Gastroesophageal sphincter (tissue), 4 donors: ENCODE data around the gene BRD4. TPM values are rescaled to one million over a fixed set of nuclear protein-coding genes. Genes with fewer than 3 reads are reported as not detected.

Experiments used
- ATAC-seq: fragments of 150-250 bp; one replicate; pipeline ENCODE4 v1.9.1; 2016; ENCODE audit warnings: mild to moderate bottlenecking, moderate library complexity
- H3K27ac ChIP-seq, 4 donors: fragments of 200-600 bp; sonication (generic) in 3 of 4; 1 replicate in 3 of 4; 2 replicates in 1 of 4; pipeline ENCODE4 v1.5.1; 2016 to 2019
- H3K27me3 ChIP-seq: fragments of 200-600 bp; sonication (generic); one replicate; pipeline ENCODE4 v1.5.1; 2019
- H3K36me3 ChIP-seq, 2 donors: fragments of 200-600 bp; sonication (generic); one replicate each; pipeline ENCODE4 v1.5.1; 2019; ENCODE audit warnings: control low read depth in 1 of 2
- H3K4me1 ChIP-seq, 3 donors: fragments of 200-600 bp; sonication (generic); 1 replicate in 2 of 3; 2 replicates in 1 of 3; pipeline ENCODE4 v1.5.1; 2016 to 2019; ENCODE audit warnings: control low read depth in 2 of 3
- H3K4me3 ChIP-seq, 2 donors: fragments of 200-600 bp; sonication (generic); one replicate each; pipeline ENCODE4 v1.5.1; 2019; ENCODE audit warnings: mild to moderate bottlenecking in 1 of 2, moderate library complexity in 1 of 2
- H3K9me3 ChIP-seq, 3 donors: fragments of 200-600 bp; sonication (generic); one replicate each; pipeline ENCODE4 v1.5.1; 2017 to 2019; ENCODE audit warnings: control low read depth in 2 of 3
- EP300 ChIP-seq: sonication (generic); formaldehyde crosslinking; IDR thresholded peaks from one replicate; pipeline ENCODE4 v1.6.1; 2017; ENCODE audit warnings: antibody characterized with exemption, mild to moderate bottlenecking
- POLR2A ChIP-seq, 2 donors: fragments of 450-650 bp; IDR thresholded peaks; one replicate each; pipeline ENCODE4 v1.6.1; 2017; ENCODE audit warnings: antibody characterized with exemption in 2 of 2, mild to moderate bottlenecking in 2 of 2, moderate library complexity in 1 of 2
- POLR2AphosphoS5 ChIP-seq: sonication (generic); formaldehyde crosslinking; IDR thresholded peaks from one replicate; pipeline ENCODE4 v1.6.1; 2017; ENCODE audit warnings: antibody characterized with exemption
- WGBS, 2 donors: methylation state at CpG; one replicate each; pipeline ENCODE4 v1.1.5; 2018; ENCODE audit warnings: low coverage in 1 of 2; 5-methylcytosine and 5-hydroxymethylcytosine counted together
- total RNA-seq, 4 donors: library from RNA; depleted of rRNA; stranded (reverse); fragments of >200 nt; gene quantifications; one replicate each; pipeline ENCODE4 v1.1.0, GENCODE V29; 2016
- TF ChIP-seq, protein P1 (sequence below), 4 experiments: fragments of 200-600 bp in 2 of 4; fragments of 450-650 bp in 2 of 4; sonication (generic) in 1 of 4; IDR thresholded peaks; one replicate each; pipeline ENCODE4 v1.5.1; 2017 to 2019; ENCODE audit warnings: antibody characterized with exemption in 4 of 4, mild to moderate bottlenecking in 2 of 4, moderate library complexity in 2 of 4

Gene BRD4
- total RNA-seq, 4 donors from 2014 or later: 29.6 to 49.3 (median 34.4) TPM

GRCh38 chr19:15318241-15318691 lies 14.1 kb downstream of the BRD4 start:
- H3K4me1 ChIP-seq: peaks cover 27 to 100% (median 73%) of the 10 kb centered on the region in 3 donors

DNA sequence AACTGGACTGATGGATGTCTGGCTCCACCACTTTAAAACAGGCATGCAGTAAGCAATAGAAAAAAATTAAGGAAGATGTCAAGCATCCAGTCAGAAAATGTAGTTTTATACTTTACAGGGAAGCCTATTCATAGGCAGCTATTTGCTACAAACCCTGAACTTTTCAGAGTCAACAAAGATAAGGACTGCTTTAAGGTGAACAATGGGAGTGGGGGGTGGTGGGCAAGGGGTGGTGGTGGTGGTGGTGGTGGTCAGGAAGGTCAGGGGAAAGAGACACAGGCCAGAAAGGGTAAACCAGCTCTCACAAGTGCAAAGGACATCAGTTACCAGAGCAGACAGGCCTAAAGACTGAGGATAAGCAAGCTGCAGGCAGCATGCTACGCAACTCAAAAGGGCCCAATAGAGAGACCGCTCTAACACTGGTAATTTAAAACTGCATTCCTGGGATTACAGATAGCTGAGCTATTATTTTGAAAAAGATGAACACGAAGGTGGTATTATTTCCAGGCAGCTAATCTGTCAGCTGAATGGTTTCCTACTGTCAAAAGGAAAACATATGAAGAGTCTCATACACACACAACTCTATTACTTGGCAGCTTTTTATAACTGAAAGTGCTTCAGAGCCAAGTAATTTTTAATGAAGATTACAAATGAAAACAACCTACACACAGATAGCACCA lies 14.8 kb downstream of the BRD4 start:
- Histone ChIP-seq H3K36me3 (no peaks in the 10 kb centered on the region), H3K27me3 (no peaks in the 10 kb centered on the region), H3K27ac (peak overlapping the region in 3 of 4 donors; percentile 59 to 66 (median 62)), H3K9me3 (no peaks in the 10 kb centered on the region), H3K4me1 (peaks cover 27 to 100% (median 73%) of the 10 kb centered on the region in 3 donors), H3K4me3 (no peak overlapping the region)
- TF ChIP-seq POLR2A (IDR thresholded peaks at IDR 0.05) (no peak), POLR2AphosphoS5 (no peak), EP300 (no peak)
- ATAC-seq: no peak
- WGBS, 2 donors: 27 to 29% methylated on average over 3 of the region's 3 CpGs

More at GRCh38 chr19:15318241-15318691, 14.1 kb downstream of the BRD4 start:
- H3K27ac ChIP-seq: peak overlapping the region in 3 of 4 donors; percentile 59 to 66 (median 62)
- H3K27me3 ChIP-seq: no peaks in the 10 kb centered on the region
- no peaks in the 10 kb centered on the region for H3K9me3 ChIP-seq
- H3K36me3 ChIP-seq: no peaks in the 10 kb centered on the region
- TF ChIP-seq POLR2AphosphoS5 (peak; percentile 40), EP300 (no peak)
- TF ChIP-seq, protein P1, sequence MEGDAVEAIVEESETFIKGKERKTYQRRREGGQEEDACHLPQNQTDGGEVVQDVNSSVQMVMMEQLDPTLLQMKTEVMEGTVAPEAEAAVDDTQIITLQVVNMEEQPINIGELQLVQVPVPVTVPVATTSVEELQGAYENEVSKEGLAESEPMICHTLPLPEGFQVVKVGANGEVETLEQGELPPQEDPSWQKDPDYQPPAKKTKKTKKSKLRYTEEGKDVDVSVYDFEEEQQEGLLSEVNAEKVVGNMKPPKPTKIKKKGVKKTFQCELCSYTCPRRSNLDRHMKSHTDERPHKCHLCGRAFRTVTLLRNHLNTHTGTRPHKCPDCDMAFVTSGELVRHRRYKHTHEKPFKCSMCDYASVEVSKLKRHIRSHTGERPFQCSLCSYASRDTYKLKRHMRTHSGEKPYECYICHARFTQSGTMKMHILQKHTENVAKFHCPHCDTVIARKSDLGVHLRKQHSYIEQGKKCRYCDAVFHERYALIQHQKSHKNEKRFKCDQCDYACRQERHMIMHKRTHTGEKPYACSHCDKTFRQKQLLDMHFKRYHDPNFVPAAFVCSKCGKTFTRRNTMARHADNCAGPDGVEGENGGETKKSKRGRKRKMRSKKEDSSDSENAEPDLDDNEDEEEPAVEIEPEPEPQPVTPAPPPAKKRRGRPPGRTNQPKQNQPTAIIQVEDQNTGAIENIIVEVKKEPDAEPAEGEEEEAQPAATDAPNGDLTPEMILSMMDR (IDR thresholded peaks at IDR 0.05): no peak
- H3K4me3 ChIP-seq: no peak overlapping the region
- 18 to 26% methylated on average over 3 to 5 of the region's 6 CpGs for WGBS, 2 donors
- no peak for ATAC-seq

- Histone ChIP-seq H3K4me1 (peaks cover 25 to 100% (median 67%) of the 10 kb centered on the region in 3 donors), H3K27ac (peak overlapping the region in 3 of 4 donors; percentile 59 to 66 (median 62)), H3K9me3 (no peaks in the 10 kb centered on the region), H3K36me3 (no peaks in the 10 kb centered on the region), H3K4me3 (no peak overlapping the region), H3K27me3 (no peaks in the 10 kb centered on the region)
- TF ChIP-seq EP300 (no peak), POLR2AphosphoS5 (no peak), POLR2A (IDR thresholded peaks at IDR 0.05) (no peak)
- TF ChIP-seq, protein P1 (IDR thresholded peaks at IDR 0.05): no peak
- ATAC-seq: no peak
- 62 to 71% methylated on average over 1 to 2 of the region's 2 CpGs for WGBS, 2 donors
Observed at GRCh38 chr19:15316498-15316897, 15.8 kb downstream of the BRD4 start.

DNA sequence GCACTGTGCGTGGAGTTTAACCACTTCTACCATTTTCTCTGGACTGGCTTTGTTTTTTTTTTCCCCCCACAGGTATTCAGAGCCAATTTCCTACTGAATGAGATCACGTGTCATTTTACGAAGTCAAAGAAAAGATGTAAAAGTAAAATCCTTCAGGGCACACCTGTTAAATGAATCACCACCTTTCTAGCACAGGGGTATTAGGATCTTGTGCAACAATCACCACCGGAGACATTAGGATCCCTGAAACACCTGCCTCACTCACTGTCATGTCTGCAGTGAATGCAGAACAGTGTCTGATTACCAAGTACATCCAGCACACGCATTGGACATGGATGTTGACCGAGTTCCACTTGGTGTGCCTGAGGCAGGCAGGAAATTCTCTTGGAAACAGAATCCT lies 17.2 kb downstream of the BRD4 start:
- H3K4me1 ChIP-seq: peaks cover 16 to 100% (median 55%) of the 10 kb centered on the region in 3 donors

GRCh38 chr19:15313649-15314279 lies 18.6 kb downstream of the BRD4 start:
- peaks cover 10 to 100% (median 48%) of the 10 kb centered on the region in 3 donors for H3K4me1 ChIP-seq
- H3K9me3 ChIP-seq: no peaks in the 10 kb centered on the region
- H3K27ac ChIP-seq: peak overlapping the region in 1 of 4 donors; percentile 27
- no peaks in the 10 kb centered on the region for H3K36me3 ChIP-seq
- H3K27me3 ChIP-seq: no peaks in the 10 kb centered on the region
- ATAC-seq: no peak
- 61 to 65% methylated on average over 6 to 7 of the region's 7 CpGs for WGBS, 2 donors
- TF ChIP-seq, protein P1 (IDR thresholded peaks at IDR 0.05): no peak
- TF ChIP-seq EP300 (no peak), POLR2AphosphoS5 (no peak), POLR2A (IDR thresholded peaks at IDR 0.05) (no peak)
- no peak overlapping the region for H3K4me3 ChIP-seq

More for the DNA sequence above, 17.2 kb downstream of the BRD4 start:
- no peaks in the 10 kb centered on the region for H3K36me3 ChIP-seq
- no peaks in the 10 kb centered on the region for H3K9me3 ChIP-seq
- 83 to 87% methylated on average over 6 of the region's 6 CpGs for WGBS, 2 donors
- no peak overlapping the region for H3K4me3 ChIP-seq
- ATAC-seq: no peak
- no peaks in the 10 kb centered on the region for H3K27me3 ChIP-seq
- peak overlapping the region in 1 of 4 donors; percentile 36 for H3K27ac ChIP-seq
- no peak for TF ChIP-seq POLR2AphosphoS5
- no peak for TF ChIP-seq POLR2A (IDR thresholded peaks at IDR 0.05)
- TF ChIP-seq, protein P1 (IDR thresholded peaks at IDR 0.05): no peak
- no peak for TF ChIP-seq EP300
